ENCODE data around the gene TBC1D12.
"Not testable (repeated sequence)": the region's sequence is repeated elsewhere in the genome, so short reads cannot be mapped to it uniquely, and the experiment has no call there.

The TBC1D12 gene

DNA sequence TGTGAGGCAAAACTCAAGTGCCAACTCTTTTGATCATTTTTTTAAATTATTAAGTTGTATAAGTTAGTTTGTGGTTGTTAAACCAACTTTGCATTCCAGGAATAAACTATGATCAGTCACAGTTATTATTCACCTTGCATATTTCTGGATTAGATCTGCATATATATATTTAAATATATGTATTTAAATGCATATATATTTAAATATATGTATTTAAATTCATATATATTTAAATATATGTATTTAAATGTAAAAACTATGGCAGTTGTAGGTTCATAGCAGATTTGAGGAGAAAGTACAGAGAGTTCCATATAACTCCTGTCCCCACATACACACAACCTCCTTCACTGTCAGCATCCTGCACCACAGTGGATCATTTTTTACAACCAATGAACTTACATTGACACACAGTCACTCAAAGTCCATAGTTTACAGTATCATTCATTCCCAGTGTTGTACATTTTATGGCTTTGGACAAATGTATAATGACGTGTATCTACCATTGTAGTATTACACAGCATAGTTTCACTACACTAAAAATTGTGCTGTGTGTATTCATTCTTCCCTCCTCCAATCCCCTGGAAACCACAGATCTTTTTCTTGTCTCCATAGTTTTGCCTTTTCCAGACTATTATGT, 49.7 kb downstream of the TBC1D12 start:
- DNase-seq, result no peak

DNA sequence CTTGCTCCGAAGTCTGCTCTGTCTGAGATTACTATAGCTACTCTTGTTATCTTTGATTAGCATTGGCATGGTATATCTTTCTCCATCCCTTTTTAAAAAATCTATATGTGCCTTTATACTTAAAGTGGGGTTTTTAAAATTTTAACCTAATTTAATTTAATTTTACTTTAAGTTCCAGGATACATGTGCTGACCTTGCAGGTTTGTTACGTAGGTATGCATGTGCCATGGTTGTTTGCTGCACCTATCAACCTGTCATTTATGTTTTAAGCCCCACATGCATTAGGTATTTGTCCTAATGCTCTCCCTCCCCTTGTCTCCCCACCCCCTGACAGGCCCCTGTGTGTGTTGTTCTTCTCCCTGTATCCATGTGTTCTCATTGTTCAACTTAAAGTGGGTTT, 54.6 kb downstream of the TBC1D12 start:
- DNase-seq, result no peak

DNA sequence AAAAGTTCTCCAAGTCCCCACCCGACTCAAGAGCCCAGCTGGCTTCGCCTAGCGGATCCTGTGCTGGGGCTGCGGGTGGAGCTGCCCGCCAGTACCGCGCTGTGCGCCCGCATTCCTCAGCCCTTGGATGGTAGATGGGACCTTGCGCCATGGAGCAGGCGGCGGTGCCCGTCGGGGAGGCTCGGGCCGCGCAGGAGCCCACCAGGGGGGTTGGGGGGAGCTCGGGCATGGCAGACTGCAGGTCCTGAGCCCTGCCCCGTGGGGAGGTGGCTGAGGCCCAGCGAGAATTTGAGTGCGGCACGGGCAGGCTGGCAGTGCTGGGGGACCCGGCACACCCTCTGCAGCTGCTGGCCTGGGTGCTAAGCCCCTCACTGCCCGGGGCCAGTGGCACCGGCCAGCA, 57.0 kb downstream of the TBC1D12 start:
- peak in 1 of 58 donors; percentile 2 for DNase-seq

DNA sequence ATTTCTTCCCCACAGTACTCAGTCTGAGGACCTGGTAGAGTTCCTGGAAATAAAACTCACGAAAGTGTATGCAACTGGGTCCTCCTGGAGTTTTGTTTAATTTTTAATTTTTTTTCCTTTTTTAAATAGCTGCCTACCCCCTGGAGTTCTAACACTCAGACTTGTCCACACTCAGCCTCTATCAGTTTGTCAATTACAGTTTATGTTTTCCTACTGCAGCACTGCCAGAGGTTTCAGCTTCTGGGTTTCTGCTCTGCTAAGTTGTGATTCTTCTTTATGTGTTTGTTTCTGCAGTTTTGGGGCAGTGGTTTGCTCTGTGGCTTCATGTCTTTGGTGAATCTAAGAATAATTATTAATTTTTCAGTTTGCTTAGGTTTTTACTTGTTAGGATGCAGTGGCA, 59.2 kb downstream of the TBC1D12 start:
- no peak for DNase-seq

DNA sequence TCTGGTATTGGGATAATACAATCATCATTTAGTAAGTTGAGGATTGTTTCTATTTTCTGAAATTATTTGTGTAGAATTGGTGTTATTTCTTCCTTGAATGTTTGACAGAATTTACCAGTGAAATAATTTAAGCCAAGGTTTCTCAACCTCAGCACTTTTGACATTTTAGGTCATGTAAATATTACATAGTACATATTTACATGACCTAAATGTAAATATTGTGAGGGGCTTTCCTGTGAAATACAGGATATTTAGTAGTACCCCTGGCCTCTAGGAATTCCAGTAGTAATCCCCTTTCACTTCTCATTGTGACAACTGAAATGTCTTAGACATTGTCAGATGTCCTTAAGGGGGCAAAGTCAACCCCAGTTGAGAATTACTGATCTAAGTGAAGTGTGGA, 59.8 kb downstream of the TBC1D12 start:
- no peak for DNase-seq

DNA sequence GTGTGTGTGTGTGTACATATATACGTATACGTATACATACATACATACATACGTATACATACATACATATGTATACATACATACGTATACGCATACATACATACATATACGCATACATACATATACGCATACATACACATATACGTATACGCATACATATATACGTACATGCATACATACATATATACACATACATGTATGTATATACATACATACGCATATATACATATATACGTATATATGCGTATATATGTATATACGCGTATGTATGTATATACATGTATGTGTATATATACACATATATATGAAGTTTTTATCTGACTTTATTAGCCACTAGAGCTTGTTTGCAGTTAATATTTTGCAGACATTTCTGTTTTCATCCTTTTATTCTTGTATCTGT, 63.3 kb downstream of the TBC1D12 start:
- no peak for DNase-seq

DNA sequence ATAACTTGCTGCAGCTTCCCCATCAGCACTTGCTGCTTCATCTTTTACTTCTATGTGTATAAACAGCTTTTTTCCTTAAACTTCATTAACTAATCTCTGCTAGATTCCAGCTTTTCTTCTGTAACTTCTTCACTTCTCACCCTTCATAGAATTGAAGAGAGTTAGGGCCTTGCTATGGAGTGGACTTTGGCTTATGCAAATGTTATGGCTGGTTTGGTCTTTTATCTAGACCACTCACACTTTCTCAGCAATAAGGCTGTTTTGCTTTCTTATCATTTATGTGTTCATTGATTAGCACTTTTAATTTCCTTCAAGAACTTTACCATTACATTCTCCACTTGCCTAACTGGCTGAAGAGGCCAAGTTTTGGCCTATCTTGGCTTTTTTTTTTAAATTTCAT, 79.1 kb downstream of the TBC1D12 start:
- no peak for DNase-seq

DNA sequence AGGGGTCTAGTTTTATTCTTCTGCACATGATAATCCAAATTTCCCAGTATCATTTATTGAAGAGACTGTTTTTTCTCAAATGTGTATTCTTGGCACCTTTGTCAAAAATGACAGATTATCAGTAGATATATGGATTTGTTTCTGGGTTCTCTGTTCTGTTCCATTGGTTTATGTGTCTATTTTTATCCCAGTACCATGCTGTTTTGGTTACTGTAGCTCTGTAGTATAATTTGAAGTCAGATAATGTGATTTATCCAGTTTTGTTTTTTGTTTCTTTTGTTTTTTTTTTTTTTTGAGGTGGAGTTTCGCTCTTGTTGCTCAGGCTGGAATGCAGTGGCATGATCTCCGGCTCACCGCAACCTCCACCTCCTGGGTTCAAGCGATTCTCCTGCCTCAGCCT, 81.6 kb downstream of the TBC1D12 start:
- DNase-seq, result no peak

DNA sequence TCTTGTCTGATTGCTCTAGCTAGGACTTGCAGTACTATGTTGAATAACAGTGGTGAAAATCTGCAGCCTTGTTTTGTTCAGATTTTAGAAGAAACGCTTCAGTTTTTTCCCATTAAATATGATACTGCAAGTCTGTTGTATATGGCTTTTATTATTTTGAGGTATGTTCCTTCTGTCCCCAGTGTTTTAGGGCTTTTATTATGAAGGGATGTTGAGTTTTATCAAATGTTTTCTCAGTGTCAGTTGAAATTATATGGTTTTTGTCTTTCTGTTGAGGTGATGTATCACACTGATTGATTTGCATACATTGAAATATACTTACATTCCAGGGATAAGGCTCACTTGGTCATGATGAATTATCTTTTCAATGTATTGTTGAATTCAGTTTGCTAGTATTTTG, 82.8 kb downstream of the TBC1D12 start:
- no peak for DNase-seq

DNA sequence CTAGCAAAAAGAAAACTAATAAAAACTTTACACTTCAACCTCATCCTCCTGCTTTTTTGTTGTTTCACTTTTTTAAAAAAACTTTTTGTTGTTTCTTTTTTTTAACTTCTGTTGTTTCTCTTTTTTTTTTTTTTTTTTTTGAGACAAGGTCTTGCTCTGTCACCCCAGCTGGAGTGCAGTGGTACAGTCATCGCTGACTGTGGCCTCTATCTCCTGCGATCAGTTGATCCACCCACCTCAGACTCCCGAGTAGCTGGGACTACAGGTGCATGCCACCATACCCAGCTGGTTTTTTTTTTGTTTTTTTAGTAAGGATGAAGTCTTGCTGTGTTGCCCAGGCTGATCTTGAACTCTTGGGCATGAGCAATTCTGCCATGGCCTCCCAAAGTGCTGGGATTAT, 85.2 kb downstream of the TBC1D12 start:
- DNase-seq, result no peak

DNA sequence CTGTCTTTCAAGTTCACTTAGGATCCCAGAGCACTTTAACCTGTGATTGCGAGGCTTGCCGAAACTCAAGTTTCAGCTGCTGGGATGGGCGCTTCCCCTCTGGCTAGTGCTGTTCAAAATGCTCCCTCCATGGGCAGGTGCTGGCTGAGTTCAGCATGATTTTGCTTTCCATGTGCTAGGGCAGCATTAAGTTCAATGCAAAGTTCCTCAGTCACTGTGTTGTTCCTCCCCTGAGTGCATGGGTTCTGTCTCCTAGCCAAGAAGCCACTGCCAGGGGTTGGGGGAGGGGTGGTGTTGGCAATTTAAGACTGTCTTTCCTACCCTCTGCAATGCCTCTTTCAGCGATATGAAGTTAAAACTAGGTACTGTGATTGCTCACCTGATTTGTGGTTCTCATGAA, 86.8 kb downstream of the TBC1D12 start:
- no peak for DNase-seq

DNA sequence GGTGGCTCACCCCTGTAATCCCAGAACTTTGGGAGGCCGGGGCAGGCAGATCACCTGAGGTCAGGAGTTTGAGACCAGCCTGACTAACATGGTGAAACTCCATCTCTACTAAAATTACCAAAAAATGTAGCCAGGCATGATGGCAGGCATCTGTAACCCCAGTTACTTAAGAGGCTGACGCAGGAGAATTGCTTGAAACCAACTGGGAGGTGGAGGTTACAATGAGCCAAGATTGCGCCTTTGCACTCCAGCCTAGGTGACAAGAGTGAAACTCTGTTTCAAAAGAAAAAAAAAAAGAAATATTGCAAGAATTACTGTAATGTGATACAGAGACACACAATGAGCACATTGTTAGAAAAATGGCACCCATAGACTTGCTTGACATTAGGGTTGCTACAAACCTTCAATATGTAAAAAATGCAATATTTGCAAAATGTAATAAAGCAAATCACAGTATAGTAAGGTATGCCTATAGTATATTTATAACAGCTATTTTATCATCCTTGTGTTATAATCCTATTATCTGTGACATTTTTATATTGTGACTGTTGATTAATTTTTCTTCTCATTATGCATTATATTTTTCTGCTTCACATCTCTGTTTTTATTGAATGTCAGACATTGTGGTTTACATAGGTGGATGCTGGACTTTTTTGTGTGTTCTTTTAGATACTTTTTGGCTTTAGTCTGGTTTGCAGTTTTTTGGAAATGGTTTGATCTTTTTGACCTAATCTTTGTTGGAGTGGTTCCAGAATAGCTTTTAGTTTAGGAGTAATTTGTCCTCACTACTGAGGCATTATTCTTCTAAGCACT, 87.8 kb downstream of the TBC1D12 start:
- DNase-seq, result no peak

DNA sequence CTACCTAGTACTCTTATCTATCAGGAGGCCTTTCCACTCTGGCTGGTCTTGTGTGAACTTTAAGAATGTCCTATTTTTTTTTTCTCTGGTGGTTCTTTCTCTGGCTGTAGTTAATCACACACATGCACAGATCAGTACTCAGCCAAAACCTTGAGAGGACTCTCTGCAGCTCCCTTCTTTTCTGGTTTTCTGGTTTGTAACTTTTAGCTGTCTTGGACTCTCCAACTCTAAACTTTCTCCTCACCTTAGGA, 88.4 kb downstream of the TBC1D12 start:
- DNase-seq, result no peak

DNA sequence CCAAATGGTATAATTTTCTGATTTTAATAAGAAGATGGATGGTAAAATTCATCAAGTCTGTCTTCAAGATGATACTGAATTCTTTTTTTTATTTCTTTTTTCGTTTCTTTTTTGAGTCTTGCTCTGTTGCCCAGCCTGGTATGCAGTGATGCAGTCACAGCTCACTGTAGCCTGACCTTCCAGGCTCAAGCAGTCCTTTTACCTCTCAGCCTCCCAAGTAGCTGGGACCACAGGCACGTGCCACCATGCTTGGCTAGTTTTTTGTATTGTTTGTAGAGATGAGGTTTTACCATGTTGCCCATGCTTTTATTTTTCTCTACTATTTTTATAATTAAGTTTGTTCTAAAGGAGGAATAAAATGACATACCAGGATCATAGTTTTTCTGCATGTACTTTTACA, 91.1 kb downstream of the TBC1D12 start:
- DNase-seq, result no peak

DNA sequence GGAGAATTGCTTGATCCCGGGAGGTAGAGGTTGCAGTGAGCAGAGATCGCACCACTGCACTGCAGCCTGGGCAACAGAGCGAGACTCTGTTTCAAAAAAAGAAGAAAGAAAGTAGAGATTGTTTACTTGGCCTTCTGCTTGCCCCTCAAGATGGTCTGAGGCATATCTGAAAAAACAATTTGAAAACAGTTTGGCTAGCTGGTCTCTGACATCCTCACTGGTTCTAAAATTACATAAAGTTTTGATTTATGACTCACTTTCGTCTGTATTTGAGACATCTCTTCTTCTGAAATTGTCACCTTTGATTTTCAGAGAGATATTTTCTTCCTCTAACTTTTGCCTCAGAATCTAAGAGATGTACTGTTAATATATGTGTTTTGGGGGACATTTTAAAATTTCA, 93.7 kb downstream of the TBC1D12 start:
- no peak for DNase-seq

DNA sequence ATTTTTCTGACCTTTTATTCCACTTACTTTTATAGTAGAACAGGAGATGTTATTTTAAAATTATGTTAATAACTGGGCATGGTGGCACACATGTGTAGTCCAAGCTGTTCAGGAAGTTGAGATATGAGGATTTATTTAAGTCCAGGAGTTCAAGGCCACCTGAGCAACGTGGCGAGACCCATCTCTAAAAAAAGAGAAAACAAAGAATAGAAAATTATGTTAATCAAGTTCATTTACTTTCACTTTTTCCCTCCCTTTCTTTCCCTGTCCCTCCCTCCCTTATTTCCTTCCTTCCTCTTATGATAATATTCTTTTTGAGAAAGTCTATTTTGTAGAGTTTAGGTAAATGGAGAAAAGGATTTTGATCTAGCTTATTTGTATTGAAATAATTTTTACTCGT, 94.3 kb downstream of the TBC1D12 start:
- no peak for DNase-seq

DNA sequence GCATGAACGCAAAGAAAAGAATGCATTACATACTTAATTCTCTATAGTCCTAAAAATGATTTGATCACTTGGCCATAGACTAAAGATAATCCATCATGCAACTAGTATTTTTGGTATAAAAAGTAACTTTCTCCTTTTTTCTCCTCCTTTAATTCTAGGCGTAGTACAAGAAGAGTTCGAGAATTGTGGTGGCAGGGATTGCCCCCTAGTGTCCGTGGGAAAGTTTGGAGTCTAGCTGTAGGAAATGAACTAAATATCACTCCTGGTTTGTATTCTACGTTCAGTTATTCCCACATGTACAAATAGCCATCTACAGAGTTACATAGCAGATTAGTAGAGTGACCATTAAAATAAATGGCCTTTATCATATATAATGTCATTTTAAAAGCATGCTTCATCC, 97.7 kb downstream of the TBC1D12 start:
- peak in 1 of 58 donors; percentile 1 for DNase-seq

DNA sequence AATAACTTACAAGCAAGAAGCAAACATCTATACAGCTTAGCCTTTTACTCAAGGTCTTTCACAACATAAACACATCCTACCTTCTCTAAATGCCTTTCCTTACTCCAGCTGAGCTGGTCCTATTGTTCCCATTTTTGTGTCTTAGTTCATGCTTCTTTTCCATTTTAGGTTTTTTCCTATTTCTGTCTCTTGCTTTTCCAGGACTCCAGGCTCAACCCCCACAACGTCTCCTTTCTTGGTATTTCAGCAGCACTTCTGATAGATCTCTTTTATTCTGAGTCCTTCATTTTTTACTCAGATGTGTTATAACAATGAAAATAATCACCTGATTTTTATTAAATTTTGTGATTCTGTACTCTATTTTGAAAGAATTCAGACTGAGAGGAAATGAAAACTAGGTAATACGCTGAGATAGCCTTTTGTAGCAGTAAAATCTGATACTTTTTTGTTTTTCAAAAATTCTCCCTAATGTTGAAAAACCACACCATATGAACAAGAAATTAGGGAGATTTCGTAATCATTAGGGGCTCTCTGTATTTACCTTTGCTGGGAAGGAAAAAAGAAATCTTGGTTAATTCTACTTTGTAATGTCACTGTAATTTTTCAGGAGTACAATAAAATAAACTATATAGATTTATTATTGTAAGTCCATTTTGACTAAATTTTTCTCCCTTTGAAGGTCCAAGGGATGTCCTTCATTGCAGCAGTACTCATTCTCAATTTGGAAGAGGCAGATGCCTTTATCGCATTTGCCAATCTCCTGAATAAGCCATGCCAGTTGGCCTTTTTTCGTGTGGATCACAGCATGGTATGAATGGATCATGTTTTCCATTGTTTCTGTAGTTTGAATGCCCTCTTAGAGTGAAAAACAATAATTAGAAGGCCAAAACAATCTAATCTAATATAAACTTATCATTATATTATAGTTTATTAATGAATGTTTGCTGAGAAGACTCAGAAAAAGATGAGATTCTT, 119.2 kb downstream of the TBC1D12 start:
- peak in 1 of 58 donors; percentile 1 for DNase-seq

DNA sequence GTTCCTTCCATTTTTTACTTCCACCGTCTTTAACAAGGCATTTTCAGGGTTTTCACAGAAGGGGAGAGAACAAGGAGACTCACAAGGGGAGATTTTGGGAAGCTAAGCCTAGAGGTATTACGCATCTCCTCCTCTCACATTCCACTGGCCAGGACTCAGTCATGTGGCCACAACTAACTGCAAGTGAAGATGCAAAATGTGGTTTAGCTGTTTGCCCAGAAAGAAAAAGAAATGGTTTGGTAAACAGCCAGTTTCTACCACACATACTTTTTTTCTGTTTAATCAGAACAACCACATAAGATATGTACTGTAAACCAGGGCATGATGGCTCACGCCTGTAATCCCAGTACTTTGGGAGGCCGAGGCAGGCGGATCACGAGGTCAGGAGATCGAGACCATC, 121.8 kb downstream of the TBC1D12 start:
- no peak for DNase-seq

DNA sequence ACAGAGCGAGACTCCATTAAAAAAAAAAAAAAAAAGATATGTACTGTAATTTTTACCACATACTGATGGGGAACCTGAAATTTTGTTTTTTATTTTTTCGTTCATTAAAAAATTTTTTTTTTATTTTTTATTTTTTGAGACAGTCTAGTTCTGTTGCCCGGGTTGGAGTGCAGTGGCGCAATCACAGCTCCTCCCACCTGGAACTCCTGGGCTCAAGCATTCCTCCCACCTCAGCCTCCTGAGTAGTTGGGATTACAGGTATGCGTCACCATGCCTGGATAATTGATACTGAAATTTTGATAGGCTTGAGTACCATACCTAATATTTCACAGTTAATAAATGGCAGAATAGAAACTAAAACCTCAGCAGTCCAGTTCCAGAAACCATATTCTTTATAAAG, 122.4 kb downstream of the TBC1D12 start:
- DNase-seq, result no peak

DNA sequence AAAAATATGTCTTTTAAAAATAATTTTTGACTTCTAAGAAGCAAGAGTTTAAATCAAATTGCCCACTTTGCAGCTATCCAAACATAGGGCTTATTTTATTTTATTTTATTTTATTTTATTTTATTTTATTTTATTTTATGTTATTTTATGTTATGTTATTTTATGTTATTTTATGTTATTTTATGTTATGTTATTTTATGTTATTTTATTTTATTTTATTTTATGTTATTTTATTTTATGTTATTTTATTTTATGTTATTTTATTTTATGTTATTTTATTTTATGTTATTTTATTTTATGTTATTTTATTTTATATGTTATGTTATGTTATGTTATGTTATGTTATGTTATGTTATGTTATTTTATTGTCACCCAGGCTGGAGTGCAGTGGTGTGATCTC, 129.2 kb downstream of the TBC1D12 start:
- DNase-seq, result not testable (repeated sequence)

DNA sequence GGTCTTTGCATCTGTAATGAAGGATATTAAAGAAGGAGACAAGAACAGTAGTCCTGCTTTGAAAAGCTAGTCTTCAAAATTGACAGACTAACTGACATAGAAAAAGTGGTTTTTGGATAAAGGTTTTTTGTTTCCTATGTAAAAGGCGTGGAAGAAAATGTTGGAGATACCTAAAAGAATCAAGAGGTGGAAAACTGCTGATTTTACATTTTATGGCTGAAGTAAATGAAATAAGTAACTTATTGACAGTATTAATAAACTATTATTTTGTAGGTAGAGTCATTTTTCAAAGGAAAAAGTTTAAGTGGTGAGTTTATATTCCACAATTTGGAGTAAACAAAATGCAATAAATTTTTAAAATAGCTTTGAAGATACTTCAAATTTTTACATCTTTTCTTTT, 130.7 kb downstream of the TBC1D12 start:
- no peak for DNase-seq
